Activated naive CD8-positive, alpha-beta T cell (primary cell): ENCODE results near the gene NRXN3.
"Not testable (repeated sequence)": the region's sequence is repeated elsewhere in the genome, so short reads cannot be mapped to it uniquely, and the experiment has no call there.

Source experiments
- H3K27ac Mint-ChIP-seq: one replicate; pipeline ENCODE4 v1.8.0; 2021; ENCODE audit warnings: mixed read lengths
- H3K27me3 Mint-ChIP-seq: one replicate; pipeline ENCODE4 v1.8.0; 2021; ENCODE audit warnings: mixed read lengths
- H3K36me3 Mint-ChIP-seq: one replicate; pipeline ENCODE4 v1.8.0; 2021; ENCODE audit warnings: mixed read lengths
- H3K4me1 Mint-ChIP-seq: one replicate; pipeline ENCODE4 v1.8.0; 2021; ENCODE audit warnings: low read depth, mixed read lengths
- H3K4me3 Mint-ChIP-seq: one replicate; pipeline ENCODE4 v1.8.0; 2021; ENCODE audit warnings: mild to moderate bottlenecking, mixed read lengths
- H3K9me3 Mint-ChIP-seq: one replicate; pipeline ENCODE4 v1.8.0; 2021; ENCODE audit warnings: low read depth, mixed read lengths

Gene NRXN3

GRCh38 chr14:79089576-79089975 lies 919.4 kb downstream of the NRXN3 start:
- Mint-ChIP-seq H3K4me3 (no peak overlapping the region), H3K27me3 (no peaks in the 10 kb centered on the region)

GRCh38 chr14:79090641-79091180 lies 920.5 kb downstream of the NRXN3 start:
- no peaks in the 10 kb centered on the region for H3K4me1 Mint-ChIP-seq
- no peaks in the 10 kb centered on the region for H3K9me3 Mint-ChIP-seq
- H3K27ac Mint-ChIP-seq: no peak overlapping the region
- no peaks in the 10 kb centered on the region for H3K36me3 Mint-ChIP-seq
- no peaks in the 10 kb centered on the region for H3K27me3 Mint-ChIP-seq
- H3K4me3 Mint-ChIP-seq: no peak overlapping the region

More at GRCh38 chr14:79089576-79089975, 919.4 kb downstream of the NRXN3 start:
- Mint-ChIP-seq H3K9me3 (no peaks in the 10 kb centered on the region), H3K4me1 (no peaks in the 10 kb centered on the region), H3K36me3 (no peaks in the 10 kb centered on the region), H3K27ac (no peak overlapping the region)

GRCh38 chr14:79091381-79091963 lies 921.3 kb downstream of the NRXN3 start:
- no peaks in the 10 kb centered on the region for H3K4me1 Mint-ChIP-seq
- H3K27ac Mint-ChIP-seq: no peak overlapping the region
- H3K36me3 Mint-ChIP-seq: no peaks in the 10 kb centered on the region
- no peaks in the 10 kb centered on the region for H3K9me3 Mint-ChIP-seq
- H3K4me3 Mint-ChIP-seq: no peak overlapping the region
- no peaks in the 10 kb centered on the region for H3K27me3 Mint-ChIP-seq

- Mint-ChIP-seq H3K9me3 (no peaks in the 10 kb centered on the region), H3K4me1 (no peaks in the 10 kb centered on the region), H3K36me3 (no peaks in the 10 kb centered on the region), H3K4me3 (no peak overlapping the region), H3K27ac (no peak overlapping the region), H3K27me3 (no peaks in the 10 kb centered on the region)
These were observed 923.4 kb downstream of the NRXN3 start for GRCh38 chr14:79093531-79093930.

- no peak overlapping the region for H3K4me3 Mint-ChIP-seq
- H3K27ac Mint-ChIP-seq: no peak overlapping the region
- no peaks in the 10 kb centered on the region for H3K9me3 Mint-ChIP-seq
- H3K27me3 Mint-ChIP-seq: no peaks in the 10 kb centered on the region
- no peaks in the 10 kb centered on the region for H3K36me3 Mint-ChIP-seq
- no peaks in the 10 kb centered on the region for H3K4me1 Mint-ChIP-seq
These were observed 924.8 kb downstream of the NRXN3 start for GRCh38 chr14:79094951-79095350.

GRCh38 chr14:79096811-79097210 lies 926.6 kb downstream of the NRXN3 start:
- Mint-ChIP-seq H3K27me3 (no peaks in the 10 kb centered on the region), H3K9me3 (no peaks in the 10 kb centered on the region), H3K36me3 (no peaks in the 10 kb centered on the region), H3K4me1 (no peaks in the 10 kb centered on the region), H3K4me3 (no peak overlapping the region), H3K27ac (no peak overlapping the region)

GRCh38 chr14:79098324-79098723 lies 928.2 kb downstream of the NRXN3 start:
- H3K27ac Mint-ChIP-seq: no peak overlapping the region
- peaks cover 6% of the 10 kb centered on the region for H3K9me3 Mint-ChIP-seq
- no peaks in the 10 kb centered on the region for H3K36me3 Mint-ChIP-seq
- no peaks in the 10 kb centered on the region for H3K4me1 Mint-ChIP-seq
- H3K4me3 Mint-ChIP-seq: no peak overlapping the region
- H3K27me3 Mint-ChIP-seq: no peaks in the 10 kb centered on the region

- no peaks in the 10 kb centered on the region for H3K27me3 Mint-ChIP-seq
- no peaks in the 10 kb centered on the region for H3K4me1 Mint-ChIP-seq
- no peak overlapping the region for H3K27ac Mint-ChIP-seq
- H3K36me3 Mint-ChIP-seq: no peaks in the 10 kb centered on the region
- peaks cover 9% of the 10 kb centered on the region for H3K9me3 Mint-ChIP-seq
- no peak overlapping the region for H3K4me3 Mint-ChIP-seq
These were observed 930.4 kb downstream of the NRXN3 start for GRCh38 chr14:79100578-79100977.

- no peak overlapping the region for H3K27ac Mint-ChIP-seq
- H3K4me3 Mint-ChIP-seq: no peak overlapping the region
- no peaks in the 10 kb centered on the region for H3K4me1 Mint-ChIP-seq
- H3K27me3 Mint-ChIP-seq: no peaks in the 10 kb centered on the region
- peaks cover 9% of the 10 kb centered on the region for H3K9me3 Mint-ChIP-seq
- no peaks in the 10 kb centered on the region for H3K36me3 Mint-ChIP-seq
These were observed 931.2 kb downstream of the NRXN3 start for GRCh38 chr14:79101388-79101787.

GRCh38 chr14:79103764-79104163 lies 933.6 kb downstream of the NRXN3 start:
- H3K36me3 Mint-ChIP-seq: no peaks in the 10 kb centered on the region
- H3K9me3 Mint-ChIP-seq: peaks cover 9% of the 10 kb centered on the region
- H3K27me3 Mint-ChIP-seq: no peaks in the 10 kb centered on the region
- H3K27ac Mint-ChIP-seq: no peak overlapping the region
- no peaks in the 10 kb centered on the region for H3K4me1 Mint-ChIP-seq
- no peak overlapping the region for H3K4me3 Mint-ChIP-seq

- H3K27me3 Mint-ChIP-seq, H3K4me3 Mint-ChIP-seq, H3K4me1 Mint-ChIP-seq, H3K27ac Mint-ChIP-seq, H3K9me3 Mint-ChIP-seq, H3K36me3 Mint-ChIP-seq: not testable (repeated sequence)
These were observed 940.4 kb downstream of the NRXN3 start for GRCh38 chr14:79110564-79110963.

- Mint-ChIP-seq H3K4me3 (no peak overlapping the region), H3K36me3 (no peaks in the 10 kb centered on the region), H3K27me3 (no peaks in the 10 kb centered on the region), H3K4me1 (no peaks in the 10 kb centered on the region), H3K9me3 (no peaks in the 10 kb centered on the region), H3K27ac (no peak overlapping the region)
These were observed 941.9 kb downstream of the NRXN3 start for GRCh38 chr14:79111987-79112501.

- no peak overlapping the region for H3K4me3 Mint-ChIP-seq
- no peaks in the 10 kb centered on the region for H3K27me3 Mint-ChIP-seq
- H3K9me3 Mint-ChIP-seq: no peaks in the 10 kb centered on the region
- H3K27ac Mint-ChIP-seq: no peak overlapping the region
- H3K4me1 Mint-ChIP-seq: no peaks in the 10 kb centered on the region
- H3K36me3 Mint-ChIP-seq: no peaks in the 10 kb centered on the region
These were observed 947.4 kb downstream of the NRXN3 start for GRCh38 chr14:79117561-79117960.

GRCh38 chr14:79118291-79118690 lies 948.1 kb downstream of the NRXN3 start:
- no peaks in the 10 kb centered on the region for H3K4me1 Mint-ChIP-seq
- no peak overlapping the region for H3K27ac Mint-ChIP-seq

GRCh38 chr14:79134361-79134760 lies 964.2 kb downstream of the NRXN3 start:
- no peak overlapping the region for H3K27ac Mint-ChIP-seq
- no peak overlapping the region for H3K4me3 Mint-ChIP-seq
- H3K27me3 Mint-ChIP-seq: peaks cover 1% of the 10 kb centered on the region
- H3K9me3 Mint-ChIP-seq: no peaks in the 10 kb centered on the region
- H3K4me1 Mint-ChIP-seq: no peaks in the 10 kb centered on the region
- no peaks in the 10 kb centered on the region for H3K36me3 Mint-ChIP-seq

More at GRCh38 chr14:79118291-79118690, 948.1 kb downstream of the NRXN3 start:
- Mint-ChIP-seq H3K4me3 (no peak overlapping the region), H3K36me3 (no peaks in the 10 kb centered on the region), H3K27me3 (no peaks in the 10 kb centered on the region), H3K9me3 (no peaks in the 10 kb centered on the region)
